Activated gamma-delta T cell treated with Interleukin-2 at 50 U/mL for 16 hours (primary cell): ENCODE data around the gene CILP2.

Source experiments
- DNase-seq: peaks from one replicate; pipeline ENCODE4 v3.0.0-alpha.2; 2020

The CILP2 gene

GRCh38 chr19:19538061-19538784 lies at the start of gene CILP2:
Gene CILP2, plus strand, starts transcription at chr19:19538265. Its CDS starts 85 bp downstream, at chr19:19538350.
- peak; percentile 26 for DNase-seq

GRCh38 chr19:19488875-19489690 lies 49.0 kb upstream of the CILP2 start:
- peak; percentile 83 for DNase-seq

DNA sequence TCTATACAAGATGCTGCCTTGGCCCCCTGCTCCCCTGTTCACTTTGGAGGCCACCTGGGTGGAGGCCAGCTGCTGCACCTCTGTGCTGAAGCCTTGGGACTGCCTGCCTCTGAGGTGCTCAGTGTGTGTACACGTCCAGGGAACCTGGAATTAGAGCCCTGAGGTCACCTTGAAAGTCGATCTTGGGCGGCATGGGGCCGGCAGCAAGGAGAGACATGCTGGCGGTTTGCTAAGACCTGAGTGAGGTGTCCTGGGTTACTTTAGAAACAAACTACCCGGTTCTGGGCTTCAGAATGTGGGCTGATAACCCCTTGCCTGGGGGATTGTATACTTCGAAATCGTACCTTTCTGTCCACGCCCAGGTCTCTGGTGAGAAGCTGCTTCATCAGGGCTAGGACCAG lies 48.3 kb upstream of the CILP2 start:
- DNase-seq: no peak

DNA sequence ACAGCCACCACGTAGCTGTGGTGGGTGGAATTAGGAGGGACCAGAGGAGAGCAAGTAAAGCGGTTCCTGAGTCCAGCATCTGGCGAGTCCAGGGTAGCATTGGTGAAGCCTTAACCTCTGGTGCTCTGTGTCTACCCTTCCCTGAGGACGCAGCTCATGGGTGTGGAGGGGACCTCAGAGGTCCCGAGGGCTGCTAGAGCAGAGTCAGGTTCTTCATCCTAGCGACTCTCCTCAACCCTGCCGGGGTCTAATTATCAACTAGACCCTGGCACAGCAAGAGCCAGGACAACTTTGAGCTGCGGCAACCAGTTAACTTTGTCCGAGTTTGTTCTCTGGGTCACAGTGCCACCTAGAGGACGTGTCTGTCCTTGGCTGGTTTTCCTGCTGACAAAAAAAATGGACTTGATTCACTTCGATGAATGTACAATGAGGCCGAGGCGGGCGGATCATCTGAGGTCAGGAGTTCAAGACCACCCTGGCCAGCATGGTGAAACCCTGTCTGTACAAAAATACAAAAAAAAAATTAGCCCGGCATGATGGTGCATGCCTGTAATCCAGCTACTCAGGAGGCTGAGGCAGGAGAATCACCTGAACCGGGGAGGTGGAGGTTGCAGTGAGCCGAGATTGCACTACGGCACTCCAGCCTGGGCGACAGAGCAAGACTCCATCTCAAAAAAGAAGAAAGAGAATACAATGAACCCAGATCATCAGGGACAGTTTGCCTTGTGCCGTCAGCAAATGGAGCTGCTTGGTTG lies 47.7 kb upstream of the CILP2 start:
- peak; percentile 82 for DNase-seq

DNA sequence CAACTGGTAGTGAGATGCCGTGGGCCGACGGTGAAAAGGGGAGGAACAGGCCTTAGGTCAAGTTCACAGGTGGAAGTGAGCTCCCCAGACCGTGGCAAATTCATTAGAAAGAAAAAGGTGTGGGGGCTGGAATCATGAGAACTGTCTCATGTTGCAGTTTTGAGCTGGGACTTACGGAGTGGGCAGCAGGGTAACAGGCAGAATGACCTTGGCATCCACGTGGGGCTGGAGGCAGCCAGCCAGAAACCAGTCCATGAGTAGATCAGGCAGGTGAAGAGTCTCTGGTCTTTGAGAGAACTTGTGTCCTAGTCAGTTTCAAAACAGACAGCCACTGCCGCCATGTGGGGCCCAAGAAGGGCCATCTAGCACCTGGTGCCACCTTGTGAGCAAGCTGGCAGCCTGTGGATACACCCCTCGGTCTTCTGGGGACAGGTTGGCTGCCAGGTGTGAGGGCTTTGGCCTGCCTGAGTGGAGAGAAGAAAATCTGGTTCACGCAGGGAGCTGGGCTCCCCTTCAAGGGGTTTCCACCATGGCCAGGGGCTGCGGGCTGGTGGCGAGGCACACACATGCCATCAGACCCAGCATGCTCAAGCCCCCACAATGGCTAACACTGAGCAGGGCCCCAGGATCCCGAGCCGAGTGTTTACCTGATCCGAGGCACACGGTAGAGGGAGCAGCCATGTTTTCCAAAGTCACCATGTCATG lies 46.6 kb upstream of the CILP2 start:
- no peak for DNase-seq

GRCh38 chr19:19492026-19492610 lies 45.9 kb upstream of the CILP2 start:
- DNase-seq: no peak

GRCh38 chr19:19493841-19494546 lies 44.1 kb upstream of the CILP2 start:
- no peak for DNase-seq

DNA sequence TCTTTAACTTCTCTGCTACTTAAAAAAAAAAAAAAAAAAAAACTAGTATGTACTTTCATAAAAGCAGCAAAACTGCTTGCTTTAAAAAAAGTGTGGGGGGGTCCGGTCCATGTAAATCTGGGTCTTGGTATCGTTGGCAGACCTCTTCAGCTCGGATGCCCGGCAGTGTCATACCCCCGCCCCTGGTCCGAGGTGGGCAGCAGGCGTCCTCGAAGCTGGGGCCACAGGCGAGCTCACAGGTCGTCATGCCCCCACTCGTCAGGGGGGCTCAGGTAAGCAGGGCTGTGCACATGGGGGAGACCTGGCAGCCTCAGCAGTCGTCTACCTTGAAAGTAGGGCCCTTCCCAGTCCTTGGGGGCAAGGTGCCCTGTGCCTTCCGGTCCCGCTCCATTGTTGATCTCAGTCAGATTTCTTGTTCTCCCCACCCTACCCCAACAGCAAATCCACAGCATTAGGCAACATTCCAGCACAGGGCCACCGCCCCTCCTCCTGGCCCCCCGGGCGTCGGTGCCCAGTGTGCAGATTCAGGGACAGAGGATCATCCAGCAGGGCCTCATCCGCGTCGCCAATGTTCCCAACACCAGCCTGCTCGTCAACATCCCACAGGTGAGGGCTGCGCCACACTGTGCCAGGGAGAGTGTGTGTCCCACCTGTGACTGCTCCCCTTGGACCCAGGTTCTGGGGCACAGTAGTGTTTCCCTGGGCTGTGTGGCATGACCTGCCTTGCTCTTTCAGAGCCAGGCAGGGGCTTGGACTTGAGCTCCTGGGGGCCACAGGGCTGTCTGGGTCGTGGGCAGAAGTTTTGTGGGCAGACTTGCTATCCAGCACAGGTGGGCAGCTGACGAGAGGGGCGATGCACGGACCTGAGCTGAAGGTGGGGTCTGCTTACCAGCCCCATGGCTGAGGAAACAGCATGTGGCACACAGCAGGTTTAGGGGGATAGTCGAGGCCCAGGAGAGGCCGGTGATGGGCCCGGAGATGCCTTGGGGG lies 42.2 kb upstream of the CILP2 start:
- no peak for DNase-seq

DNA sequence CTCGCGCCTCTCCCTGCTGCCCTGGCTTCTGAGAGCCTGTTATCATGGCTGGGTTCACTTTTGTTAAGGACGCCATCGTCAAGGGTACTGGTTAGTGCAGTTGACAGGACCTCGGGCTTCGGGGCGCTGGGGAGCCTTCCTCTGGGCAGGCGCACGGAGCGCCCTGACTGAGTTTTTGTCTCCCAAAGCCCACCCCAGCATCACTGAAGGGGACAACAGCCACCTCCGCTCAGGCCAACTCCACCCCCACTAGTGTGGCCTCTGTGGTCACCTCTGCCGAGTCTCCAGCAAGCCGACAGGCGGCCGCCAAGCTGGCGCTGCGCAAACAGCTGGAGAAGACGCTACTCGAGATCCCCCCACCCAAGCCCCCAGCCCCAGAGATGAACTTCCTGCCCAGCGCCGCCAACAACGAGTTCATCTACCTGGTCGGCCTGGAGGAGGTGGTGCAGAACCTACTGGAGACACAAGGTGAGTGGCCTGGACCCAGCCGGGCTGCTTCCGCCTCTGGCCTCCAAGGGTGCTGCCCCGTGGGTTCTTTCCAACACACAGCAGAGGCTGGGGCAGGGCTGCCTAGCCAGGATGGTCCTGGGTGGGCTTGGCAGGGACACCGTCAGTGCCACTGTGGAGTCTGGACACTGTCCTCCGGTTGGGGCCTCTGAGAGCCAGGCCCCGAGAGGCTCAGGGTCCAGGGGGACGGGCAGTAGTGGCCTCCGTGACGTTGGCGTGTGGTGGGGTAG lies 39.6 kb upstream of the CILP2 start:
- DNase-seq: no peak

GRCh38 chr19:19499272-19499995 lies 38.6 kb upstream of the CILP2 start:
- DNase-seq: no peak

GRCh38 chr19:19500975-19501644 lies 37.0 kb upstream of the CILP2 start:
- DNase-seq: no peak

DNA sequence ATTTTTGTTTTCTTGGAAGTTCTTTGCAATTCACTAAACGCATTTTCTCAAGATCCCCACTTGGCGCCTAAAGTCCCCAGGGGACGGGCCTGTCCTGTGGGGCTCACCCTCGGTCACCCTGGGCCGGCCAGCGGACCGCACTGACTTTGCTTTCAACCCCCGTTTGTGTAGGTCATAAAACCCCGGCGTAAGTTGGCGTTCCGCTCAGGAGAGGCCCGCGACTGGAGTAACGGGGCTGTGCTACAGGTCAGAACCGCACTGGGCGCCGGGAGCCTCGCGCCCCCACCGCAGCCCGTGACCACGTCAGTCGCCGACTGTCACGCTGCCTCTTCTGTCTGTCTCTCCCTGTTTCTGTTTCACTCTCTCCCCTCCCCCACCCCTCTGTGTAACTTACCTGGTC lies 36.3 kb upstream of the CILP2 start:
- no peak for DNase-seq

- no peak for DNase-seq
These were observed 35.8 kb upstream of the CILP2 start for GRCh38 chr19:19502281-19502680.

DNA sequence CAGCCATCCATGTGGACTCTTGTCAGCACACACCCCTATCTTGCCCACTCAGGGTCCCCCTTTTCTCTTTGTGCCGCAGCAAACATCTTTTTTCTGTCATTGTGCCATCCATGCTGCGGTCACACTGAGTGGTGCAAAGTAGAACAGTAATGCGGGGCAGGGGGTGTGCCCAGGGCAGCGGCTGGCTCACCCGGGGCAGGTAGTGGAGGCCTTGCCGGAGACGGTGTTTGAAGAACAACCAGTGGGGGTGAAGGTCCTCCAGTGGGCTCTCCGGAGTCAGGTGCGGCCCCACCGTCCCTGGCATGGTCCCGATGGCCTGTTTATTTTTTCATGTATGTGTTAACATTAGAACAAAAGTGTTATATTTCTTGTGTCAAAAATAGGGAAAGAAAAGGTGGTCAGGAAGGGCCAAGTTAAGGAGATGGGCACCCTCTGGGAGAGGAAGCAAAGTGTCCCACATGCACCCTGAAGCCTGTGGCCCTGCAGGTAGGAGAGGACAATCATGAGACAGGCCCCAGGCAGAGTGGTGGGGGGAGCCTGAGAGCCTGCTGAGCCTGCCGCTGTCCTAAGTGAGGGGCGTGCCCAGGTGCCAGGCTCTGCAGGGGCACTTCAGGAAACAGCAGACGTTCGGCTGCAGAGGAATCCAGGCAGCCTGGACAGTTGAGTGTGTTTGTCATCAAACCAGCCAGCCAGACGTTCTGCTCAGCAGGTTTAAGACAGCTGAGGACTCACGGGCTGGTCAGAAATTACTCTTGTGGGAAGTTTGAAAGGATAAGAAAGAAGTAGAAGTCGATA lies 35.1 kb upstream of the CILP2 start:
- DNase-seq: no peak

DNA sequence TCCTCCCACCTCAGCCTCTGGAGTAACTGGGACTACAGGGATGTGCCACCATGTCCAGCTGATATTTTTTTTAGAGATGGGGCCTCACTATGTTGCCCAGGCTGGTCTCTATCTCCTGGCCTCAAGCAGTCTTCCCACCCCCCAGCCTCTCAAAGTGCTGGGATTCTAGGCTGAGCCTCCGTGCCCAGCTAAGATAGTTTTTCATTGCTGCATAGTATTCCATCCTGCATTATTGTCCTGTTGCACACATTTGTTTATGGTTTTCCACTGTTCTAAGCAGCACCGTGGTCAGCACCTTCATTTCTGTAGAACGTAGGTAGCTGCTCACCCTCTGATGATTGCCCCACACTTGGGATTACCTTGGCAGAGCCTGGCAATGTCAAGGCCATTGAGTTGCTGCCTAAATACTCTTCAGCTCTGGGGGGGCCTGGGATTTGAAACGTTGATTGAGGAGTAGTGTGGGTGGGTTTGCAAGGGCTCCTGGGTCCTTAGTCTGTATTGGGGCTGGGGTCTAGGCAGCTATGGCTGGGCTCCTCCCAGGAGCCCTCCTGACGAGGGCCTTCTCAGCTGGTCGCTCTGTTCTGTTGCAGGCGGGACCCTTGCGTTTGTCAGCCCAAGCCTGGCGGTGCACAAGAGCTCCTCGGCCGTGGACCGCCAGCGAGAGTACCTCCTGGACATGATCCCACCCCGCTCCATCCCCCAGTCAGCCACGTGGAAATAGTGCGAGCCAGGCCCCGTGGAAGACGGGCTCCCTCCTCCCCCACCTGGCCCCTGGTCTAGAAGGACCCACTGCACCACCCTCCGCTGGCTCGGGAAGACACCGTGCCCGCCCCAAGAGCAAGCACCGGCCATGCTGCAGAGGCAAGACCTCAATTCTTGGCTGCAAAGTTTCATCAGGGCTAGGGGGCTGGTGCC lies 33.1 kb upstream of the CILP2 start:
- no peak for DNase-seq

GRCh38 chr19:19505669-19506326 lies 32.3 kb upstream of the CILP2 start:
- no peak for DNase-seq
